HG02852 (cell line): ENCODE data around the gene FCAMR.

Source experiments
- ATAC-seq: cut with Tn5 transposase; IDR thresholded peaks from one replicate; pipeline ENCODE4 v1.9.1; 2021; ENCODE audit warnings: mild to moderate bottlenecking, moderate library complexity; ENCODE audit not compliant: unreplicated experiment

Gene FCAMR

GRCh38 chr1:206912445-206913095 is 57.7 kb downstream of the FCAMR start:
- no peak for ATAC-seq

GRCh38 chr1:206911064-206911663 is 59.1 kb downstream of the FCAMR start:
- no peak for ATAC-seq

- ATAC-seq = no peak
Observed at GRCh38 chr1:206909883-206910318, 60.4 kb downstream of the FCAMR start.

- ATAC-seq = no peak
Observed at GRCh38 chr1:206909161-206909882, 60.9 kb downstream of the FCAMR start.

GRCh38 chr1:206908038-206908437 is 62.2 kb downstream of the FCAMR start:
- no peak for ATAC-seq
